ENCODE results near the gene SOX5. TPM values are rescaled to one million over a fixed set of nuclear protein-coding genes. Genes with fewer than 3 reads are reported as not detected.

SOX5 gene
- total RNA-seq, 4 donors from 2014 or later = 13.2 to 32.4 (median 23.3) TPM

DNA sequence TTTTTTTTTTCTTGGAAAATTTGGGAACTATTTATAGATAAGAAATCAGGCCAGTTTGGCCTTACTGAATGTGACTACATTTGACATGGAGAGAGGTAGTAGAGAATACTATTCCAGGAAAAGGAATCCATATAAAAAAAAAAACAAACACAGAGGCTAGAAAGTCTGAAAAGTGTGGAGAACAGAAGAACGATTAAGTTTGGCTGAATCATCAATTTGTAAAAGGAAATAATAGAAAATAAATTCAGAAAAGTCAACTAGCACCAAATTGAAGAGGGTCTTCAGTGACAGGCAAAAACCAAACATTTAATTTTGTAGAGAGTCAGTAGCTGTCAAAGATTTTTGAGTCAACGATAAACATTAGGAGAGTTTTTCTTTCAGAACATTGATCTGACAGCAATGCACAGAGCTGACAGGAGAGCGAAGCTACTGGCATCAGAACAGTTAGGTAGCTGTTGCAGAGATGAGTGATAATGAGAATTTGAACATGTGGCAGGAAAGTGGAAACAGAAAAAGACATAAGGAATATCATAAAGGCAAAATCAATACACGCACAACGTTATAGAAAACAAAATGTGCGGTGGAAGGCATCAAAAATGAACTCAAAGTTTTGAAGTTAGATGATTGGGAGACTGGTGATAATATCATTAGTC, 241.2 kb downstream of the SOX5 start:
- no peaks in the 10 kb centered on the region for H3K9me3 ChIP-seq
- no peak for TF ChIP-seq POLR2A (IDR thresholded peaks at IDR 0.05)
- TF ChIP-seq, protein P1, sequence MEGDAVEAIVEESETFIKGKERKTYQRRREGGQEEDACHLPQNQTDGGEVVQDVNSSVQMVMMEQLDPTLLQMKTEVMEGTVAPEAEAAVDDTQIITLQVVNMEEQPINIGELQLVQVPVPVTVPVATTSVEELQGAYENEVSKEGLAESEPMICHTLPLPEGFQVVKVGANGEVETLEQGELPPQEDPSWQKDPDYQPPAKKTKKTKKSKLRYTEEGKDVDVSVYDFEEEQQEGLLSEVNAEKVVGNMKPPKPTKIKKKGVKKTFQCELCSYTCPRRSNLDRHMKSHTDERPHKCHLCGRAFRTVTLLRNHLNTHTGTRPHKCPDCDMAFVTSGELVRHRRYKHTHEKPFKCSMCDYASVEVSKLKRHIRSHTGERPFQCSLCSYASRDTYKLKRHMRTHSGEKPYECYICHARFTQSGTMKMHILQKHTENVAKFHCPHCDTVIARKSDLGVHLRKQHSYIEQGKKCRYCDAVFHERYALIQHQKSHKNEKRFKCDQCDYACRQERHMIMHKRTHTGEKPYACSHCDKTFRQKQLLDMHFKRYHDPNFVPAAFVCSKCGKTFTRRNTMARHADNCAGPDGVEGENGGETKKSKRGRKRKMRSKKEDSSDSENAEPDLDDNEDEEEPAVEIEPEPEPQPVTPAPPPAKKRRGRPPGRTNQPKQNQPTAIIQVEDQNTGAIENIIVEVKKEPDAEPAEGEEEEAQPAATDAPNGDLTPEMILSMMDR (IDR thresholded peaks at IDR 0.05) = no peak
- intact Hi-C loops (cut with DNase I) = no loop called here
- no peak overlapping the region for H3K4me3 ChIP-seq (replicated peaks in 1 of 3)
- H3K27ac ChIP-seq = no peak overlapping the region
- no peak for DNase-seq
- no peaks in the 10 kb centered on the region for H3K27me3 ChIP-seq
- no peaks in the 10 kb centered on the region for H3K36me3 ChIP-seq
- WGBS, 2 donors = 88 to 93% methylated on average over 6 of the region's 6 CpGs
- no peaks in the 10 kb centered on the region for H3K4me1 ChIP-seq

DNA sequence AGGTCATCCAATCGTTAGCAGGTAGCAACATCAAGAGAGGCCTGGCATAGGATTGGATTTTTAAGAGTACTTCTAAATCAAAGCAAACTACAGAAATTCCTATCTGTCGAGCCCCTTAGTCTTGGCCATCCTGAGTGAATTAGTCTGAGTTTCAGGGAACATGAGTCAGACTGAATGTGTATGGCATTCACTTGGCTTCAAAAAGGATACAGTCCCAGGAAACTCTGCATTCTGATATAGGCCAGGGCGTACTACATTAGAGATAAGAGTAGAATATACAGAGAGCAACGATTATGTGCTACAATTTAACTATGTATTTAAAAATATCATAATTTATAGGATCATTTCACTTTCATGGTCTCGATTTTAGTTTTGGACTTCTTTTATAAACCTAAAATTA, 242.2 kb downstream of the SOX5 start:
- Histone ChIP-seq H3K27ac (no peak overlapping the region), H3K4me3 (replicated peaks in 1 of 3) (no peak overlapping the region), H3K4me1 (no peaks in the 10 kb centered on the region), H3K9me3 (no peaks in the 10 kb centered on the region), H3K27me3 (no peaks in the 10 kb centered on the region), H3K36me3 (no peaks in the 10 kb centered on the region)
- TF ChIP-seq, protein P1 (IDR thresholded peaks at IDR 0.05) = no peak
- TF ChIP-seq POLR2A (IDR thresholded peaks at IDR 0.05) = no peak
- no peak for DNase-seq
- 70 to 76% methylated on average over 5 of the region's 5 CpGs for WGBS, 2 donors
- intact Hi-C loops (cut with DNase I) = no loop called here

DNA sequence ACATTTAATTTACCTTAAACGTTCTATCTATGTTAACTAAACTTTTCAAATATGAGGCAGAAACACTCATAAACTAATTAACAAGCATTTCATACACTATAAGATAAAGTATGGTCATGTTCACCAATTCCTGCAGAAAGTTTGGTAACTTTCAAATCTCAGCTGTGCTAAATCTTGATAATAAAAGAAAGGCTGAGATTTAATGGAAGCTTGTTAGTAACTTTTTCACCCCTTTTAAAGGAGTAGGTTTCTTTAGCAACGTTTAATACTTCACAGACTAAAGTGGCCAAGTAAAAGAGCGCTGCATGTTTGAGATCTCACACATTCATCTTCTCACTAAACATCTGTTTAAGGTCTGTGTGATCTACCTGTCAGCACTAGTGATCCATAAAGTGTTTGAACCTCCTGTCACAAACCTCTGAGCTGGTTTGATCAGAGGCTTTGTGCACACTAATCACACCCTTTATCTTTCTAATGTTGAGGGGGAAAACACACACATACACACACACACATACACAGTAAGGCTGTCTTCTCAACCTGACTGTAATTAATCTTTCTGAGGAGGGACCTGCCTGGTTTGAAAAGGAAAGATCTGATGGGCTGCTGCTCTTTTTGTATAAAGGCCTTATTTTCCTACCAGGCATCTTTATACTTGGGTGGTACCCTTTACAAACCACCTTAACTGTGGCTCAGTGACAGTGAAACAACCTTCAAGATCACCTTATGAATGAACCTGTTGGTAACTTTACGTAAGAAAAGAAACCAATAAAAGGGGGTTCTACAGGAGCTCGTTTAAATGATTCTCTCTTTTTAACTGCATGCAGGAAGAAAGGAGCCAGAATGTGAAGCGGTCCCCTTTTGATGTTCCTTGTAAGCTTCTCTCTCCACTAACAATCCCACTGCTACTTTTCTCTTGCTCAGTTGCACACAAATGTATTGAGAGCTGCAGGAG, 244.2 kb downstream of the SOX5 start:
- intact Hi-C loops (cut with DNase I) = no loop called here
- no peaks in the 10 kb centered on the region for H3K27me3 ChIP-seq
- 70 to 75% methylated on average over 6 of the region's 6 CpGs for WGBS, 2 donors
- no peak overlapping the region for H3K4me3 ChIP-seq (replicated peaks in 1 of 3)
- H3K36me3 ChIP-seq = no peaks in the 10 kb centered on the region
- H3K27ac ChIP-seq = no peak overlapping the region
- DNase-seq = no peak
- TF ChIP-seq, protein P1 (IDR thresholded peaks at IDR 0.05) = no peak
- no peak for TF ChIP-seq POLR2A (IDR thresholded peaks at IDR 0.05)
- H3K4me1 ChIP-seq = no peaks in the 10 kb centered on the region
- H3K9me3 ChIP-seq = no peaks in the 10 kb centered on the region

DNA sequence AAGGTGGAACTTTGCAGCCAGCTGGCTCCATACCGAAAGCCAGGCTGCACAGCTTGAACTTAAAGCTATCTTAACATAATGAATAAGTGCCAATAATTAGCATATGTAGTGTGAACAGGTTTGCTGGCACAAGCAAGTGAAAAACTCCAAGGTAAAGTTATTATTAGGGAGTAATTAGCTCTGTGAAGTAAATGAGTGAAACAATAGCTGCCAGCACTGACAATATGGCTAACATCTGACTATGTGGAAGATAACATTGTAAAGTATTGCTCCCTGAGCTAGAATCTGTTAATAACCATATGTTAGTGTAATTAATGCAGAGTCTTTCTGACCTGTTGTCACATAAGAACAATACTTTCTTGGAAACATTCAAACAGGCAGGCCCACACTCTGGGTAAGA, 246.4 kb downstream of the SOX5 start:
- Histone ChIP-seq H3K4me3 (replicated peaks in 1 of 3) (no peak overlapping the region), H3K36me3 (no peaks in the 10 kb centered on the region), H3K27ac (no peak overlapping the region), H3K9me3 (no peaks in the 10 kb centered on the region), H3K4me1 (no peaks in the 10 kb centered on the region), H3K27me3 (no peaks in the 10 kb centered on the region)
- intact Hi-C loops (cut with DNase I) = no loop called here
- 93 to 97% methylated on average over 1 of the region's 1 CpG for WGBS, 2 donors
- DNase-seq = no peak
- TF ChIP-seq POLR2A (IDR thresholded peaks at IDR 0.05) = no peak
- TF ChIP-seq, protein P1 (IDR thresholded peaks at IDR 0.05) = no peak

DNA sequence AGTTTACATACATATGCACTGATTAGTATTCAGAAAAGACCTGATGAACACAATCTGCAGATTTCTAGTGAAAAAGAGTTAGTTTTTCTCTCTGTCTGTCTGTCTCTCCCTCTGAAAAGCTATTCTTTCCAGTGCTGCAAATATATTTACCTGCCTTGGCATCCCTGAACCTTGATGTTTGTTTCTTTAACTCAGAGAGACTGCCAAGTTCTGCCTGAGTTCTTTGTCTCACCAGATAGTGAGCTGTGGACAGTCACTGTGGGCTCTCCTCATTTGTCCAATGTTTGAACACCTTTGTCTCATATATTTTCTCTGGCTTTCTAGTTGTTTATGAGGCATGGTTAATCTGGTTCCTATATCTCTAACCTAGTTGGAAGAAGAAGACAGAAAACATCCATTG, 250.4 kb downstream of the SOX5 start:
- no peaks in the 10 kb centered on the region for H3K9me3 ChIP-seq

More for the DNA sequence above, 250.4 kb downstream of the SOX5 start:
- Histone ChIP-seq H3K4me1 (no peaks in the 10 kb centered on the region), H3K4me3 (replicated peaks in 1 of 3) (no peak overlapping the region), H3K27ac (no peak overlapping the region), H3K27me3 (no peaks in the 10 kb centered on the region), H3K36me3 (no peaks in the 10 kb centered on the region)
- intact Hi-C loops (cut with DNase I) = no loop called here
- TF ChIP-seq POLR2A (IDR thresholded peaks at IDR 0.05) = no peak
- TF ChIP-seq, protein P1 (IDR thresholded peaks at IDR 0.05) = no peak
- peak; percentile 4 to 6 for DNase-seq
